HG02623 (cell line): ENCODE results near the gene CALCOCO1.
A peak's percentile ranks its signal among the peaks of the same experiment; 100 is the strongest.
"Not testable (repeated sequence)": the region's sequence is repeated elsewhere in the genome, so short reads cannot be mapped to it uniquely, and the experiment has no call there.

ENCODE experiments used
- ATAC-seq: cut with Tn5 transposase; IDR thresholded peaks from one replicate; pipeline ENCODE4 v1.9.1; 2021; ENCODE audit warnings: moderate library complexity; ENCODE audit not compliant: unreplicated experiment

Gene CALCOCO1

DNA sequence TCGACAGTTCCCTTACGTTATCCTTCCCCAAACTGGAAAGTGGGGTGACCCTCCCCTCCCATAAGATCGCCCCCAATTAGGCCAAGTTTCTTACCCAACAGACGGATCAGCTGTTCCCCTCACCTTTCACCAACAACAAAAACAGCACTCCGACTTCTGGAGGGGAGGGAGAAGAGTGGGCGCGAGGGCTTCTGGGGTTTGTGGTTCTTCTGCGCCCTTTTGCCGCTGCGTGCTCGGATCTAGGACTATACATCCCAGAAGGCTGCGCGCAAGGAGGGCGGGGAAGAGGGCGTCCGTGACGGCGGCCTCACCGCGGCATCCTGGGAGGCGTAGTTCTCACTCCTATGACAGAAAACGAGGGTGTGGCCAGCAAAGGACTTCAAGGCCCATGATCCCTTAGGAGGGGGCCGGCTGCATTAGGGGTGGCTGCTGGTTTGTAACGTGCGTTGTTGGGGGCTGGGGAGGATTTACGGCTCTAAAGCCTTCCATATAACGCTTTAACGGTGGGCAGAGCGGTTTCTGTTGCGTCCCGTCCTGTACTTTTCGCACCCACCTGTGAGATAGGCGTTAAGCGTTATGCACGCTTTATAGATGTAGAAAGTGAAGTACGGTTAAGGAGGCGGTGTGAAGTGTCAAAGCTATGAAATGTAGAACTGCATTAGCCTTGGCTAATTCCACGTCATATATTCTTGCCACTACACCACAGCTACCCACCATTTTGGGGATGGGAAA is at the start of gene CALCOCO1:
CALCOCO1 (minus strand) TSS at position 143 of the 732 bp plus-strand sequence. CDS start 2,210 bp downstream, outside the sequence.
- peak; percentile 99 for ATAC-seq

DNA sequence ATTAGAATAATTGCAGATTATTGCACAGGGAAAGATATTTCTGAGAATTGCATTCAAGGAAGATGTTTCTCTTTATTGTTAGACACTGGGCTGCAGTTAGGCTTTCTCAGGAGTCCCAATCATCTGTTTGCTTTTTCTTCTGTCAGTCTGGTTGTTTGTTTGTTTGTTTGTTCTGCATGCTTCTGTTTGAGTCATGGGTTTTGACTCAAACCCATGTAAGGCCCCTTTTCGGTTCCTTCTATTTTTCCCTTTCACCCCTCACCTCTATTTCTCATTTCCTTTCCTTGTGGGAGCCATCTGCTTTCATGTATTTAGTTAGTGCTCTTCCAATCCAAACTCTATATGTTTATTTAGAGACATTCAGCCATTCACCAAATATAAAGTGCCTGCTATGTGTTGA is 49.6 kb upstream of the CALCOCO1 start:
- no peak for ATAC-seq

DNA sequence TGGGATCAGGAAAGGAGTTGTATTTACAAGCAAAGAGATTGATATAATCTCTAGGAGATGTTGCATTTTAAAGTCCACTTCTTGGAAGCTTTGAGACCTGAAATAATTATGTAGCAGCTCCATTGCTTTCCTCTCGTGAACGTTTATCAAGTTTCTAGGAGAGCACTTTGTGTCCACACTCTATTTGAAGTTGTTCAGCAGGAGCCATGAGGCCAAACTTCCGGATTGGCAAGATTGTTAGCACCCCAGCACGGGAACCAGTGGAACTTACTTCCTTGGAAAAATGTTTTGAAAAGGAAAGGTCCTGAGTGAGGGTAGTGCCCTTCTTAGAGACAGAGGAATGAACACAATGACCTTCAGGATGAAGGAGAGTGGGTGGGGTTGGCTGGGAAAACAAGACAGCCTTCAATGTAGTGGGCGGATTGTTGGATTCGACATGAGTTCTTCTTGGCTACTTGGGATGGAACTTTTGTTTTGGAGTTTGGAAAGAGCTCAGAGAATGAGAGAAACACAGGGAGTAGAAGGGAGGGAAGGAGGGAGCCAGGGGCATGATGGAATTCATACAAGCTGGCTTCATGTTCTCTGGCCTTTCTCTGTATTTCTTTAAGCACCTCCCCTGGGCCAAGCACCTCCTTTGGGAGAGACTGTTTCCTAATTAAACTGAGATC is 48.4 kb upstream of the CALCOCO1 start:
- ATAC-seq, result no peak

- no peak for ATAC-seq
Measured at GRCh38 chr12:53770281-53770680, 43.0 kb upstream of the CALCOCO1 start.

DNA sequence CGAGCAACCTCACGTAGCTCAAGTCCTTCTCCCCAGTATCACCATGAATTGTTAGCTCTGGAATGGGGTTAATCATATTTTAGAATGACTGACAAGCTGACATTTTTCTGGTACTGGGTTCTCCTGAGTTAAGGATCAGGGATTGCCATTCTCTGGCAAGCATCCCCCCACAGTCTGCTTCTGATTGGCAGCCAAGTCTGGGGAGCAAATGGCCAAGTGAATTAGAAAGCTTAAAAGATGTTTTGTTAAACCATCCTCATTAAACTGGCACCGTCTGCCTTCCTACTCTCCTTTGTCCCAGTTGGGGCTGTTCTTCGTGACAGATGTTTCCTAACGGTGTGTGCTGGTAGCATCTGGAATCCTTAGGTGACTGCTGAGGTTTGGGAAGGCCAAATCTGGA is 41.7 kb upstream of the CALCOCO1 start:
- ATAC-seq, result no peak

- no peak for ATAC-seq
Measured at GRCh38 chr12:53766881-53767280, 39.6 kb upstream of the CALCOCO1 start.

- ATAC-seq, result no peak
Measured at GRCh38 chr12:53765891-53766290, 38.6 kb upstream of the CALCOCO1 start.

DNA sequence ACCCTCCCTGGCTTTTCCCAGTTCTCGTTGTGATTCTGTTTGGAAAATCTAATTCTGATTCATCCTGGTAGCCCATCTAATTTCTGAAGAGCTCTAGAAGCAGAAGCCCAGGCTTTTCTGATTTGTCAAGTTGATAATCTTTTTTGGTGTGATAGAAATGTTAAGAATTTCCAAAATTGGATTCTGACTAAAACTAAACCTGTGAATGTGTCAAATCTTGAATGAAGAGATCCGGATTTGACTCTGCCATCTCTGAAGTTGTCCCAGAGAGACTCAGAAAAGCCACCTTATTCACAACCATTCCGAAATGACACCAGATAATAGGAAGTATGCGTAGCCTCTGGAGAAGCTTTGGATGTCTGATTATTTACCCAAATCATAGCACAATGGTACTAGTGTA is 37.4 kb upstream of the CALCOCO1 start:
- ATAC-seq, result no peak

DNA sequence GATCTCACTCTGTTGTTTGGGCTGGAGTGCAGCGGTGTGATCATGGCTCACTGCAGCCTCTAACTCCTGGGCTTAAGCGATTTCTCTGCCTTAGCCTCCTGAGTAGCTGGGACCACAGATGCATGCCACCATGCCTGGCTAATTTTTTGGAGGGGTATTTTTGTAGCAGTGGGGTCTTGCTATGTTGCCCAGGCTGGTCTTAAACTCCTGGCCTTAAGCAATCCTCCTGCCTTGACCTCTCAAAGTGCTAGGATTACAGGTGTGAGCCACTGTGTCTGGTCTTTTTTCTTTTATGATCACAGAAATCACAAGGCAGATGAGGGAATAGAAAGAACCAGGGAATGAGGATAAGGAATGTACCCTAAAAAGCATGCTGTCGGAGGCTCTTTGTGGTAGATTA is 35.5 kb upstream of the CALCOCO1 start:
- ATAC-seq, result not testable (repeated sequence)

DNA sequence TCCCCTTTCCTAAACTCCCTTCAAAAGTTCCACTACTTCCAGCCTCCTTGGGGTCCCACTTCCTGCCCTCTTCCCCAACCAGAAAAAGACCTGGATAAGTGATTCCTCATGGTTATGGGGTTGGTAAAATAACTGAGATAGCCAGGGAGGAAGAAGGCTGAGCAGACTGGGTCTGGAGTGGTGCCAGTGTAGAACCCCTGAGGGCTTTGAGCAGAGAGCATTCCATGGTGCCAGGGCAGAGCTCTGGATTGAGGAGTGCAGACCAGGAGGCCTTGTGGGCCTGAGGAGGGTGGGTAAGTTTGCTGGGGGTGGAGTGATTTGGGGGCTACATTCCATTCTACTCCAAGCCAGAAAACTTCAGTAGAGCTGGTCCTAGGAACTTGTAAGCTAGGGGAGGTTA is 34.1 kb upstream of the CALCOCO1 start:
- ATAC-seq, result no peak

- ATAC-seq, result no peak
Measured at GRCh38 chr12:53759261-53759660, 32.0 kb upstream of the CALCOCO1 start.

GRCh38 chr12:53758730-53759103 is 31.5 kb upstream of the CALCOCO1 start:
- ATAC-seq, result no peak

GRCh38 chr12:53758081-53758729 is 31.0 kb upstream of the CALCOCO1 start:
- no peak for ATAC-seq

- ATAC-seq, result peak; percentile 61
Measured at GRCh38 chr12:53757101-53757770, 30.0 kb upstream of the CALCOCO1 start.

DNA sequence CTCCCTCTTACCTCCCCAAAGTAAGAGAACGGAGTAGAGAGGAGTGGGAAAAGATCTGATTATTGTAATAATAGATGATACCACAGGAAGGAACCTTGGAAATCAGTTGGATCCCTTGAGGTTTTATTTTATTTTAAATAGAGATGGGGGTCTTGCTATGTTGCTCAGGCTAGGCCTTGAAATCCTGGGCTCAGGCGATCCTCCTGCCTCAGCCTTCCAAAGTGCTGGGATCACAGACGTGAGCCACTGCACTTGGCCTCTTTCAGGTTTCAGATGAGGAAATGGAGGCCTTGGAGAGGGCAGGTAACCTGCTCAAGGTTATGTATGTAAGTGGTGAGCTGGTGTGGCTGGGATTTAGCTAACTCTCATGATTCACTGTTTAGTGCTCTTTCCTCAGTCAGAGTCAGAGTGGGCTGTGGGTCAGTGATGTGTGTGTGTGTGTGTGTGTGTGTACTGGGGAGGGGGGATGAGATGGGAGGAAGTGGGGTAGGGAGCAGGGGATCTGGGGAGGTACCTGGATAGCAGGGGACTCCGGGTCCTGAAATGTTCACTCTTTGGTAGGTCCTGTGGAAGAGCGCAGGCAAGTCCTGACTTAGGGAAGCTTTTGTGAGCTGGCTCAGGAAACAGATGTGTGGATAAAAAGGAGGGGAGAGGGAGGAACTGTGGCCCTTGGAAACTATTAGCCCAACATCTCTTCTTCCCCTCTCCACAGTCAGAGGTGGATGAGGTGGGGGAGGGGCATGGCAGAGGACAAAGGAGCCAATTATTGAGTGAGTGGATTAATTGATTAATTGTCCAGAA is 29.2 kb upstream of the CALCOCO1 start:
- no peak for ATAC-seq

DNA sequence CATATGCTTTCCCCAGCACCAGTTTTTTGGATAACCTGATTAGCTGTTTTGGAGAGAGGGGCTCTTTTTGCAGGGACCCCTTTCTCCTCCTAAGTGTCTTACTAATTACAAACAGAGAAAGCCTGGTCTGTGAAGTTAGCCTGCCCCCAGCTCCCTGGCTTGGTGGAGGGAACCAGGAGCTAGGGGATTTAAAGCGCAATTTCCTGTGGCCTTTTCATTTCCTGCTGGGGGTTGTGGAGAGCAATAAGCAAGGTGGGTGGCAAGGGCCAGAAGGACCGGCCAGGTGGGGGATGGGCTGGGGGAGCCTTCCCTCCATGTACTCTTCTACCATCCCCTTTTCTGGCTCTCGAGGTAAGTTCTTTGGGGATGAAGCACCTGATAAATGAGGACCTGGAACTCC is 28.6 kb upstream of the CALCOCO1 start:
- ATAC-seq, result no peak

- ATAC-seq, result no peak
Measured at GRCh38 chr12:53755451-53755891, 28.2 kb upstream of the CALCOCO1 start.

DNA sequence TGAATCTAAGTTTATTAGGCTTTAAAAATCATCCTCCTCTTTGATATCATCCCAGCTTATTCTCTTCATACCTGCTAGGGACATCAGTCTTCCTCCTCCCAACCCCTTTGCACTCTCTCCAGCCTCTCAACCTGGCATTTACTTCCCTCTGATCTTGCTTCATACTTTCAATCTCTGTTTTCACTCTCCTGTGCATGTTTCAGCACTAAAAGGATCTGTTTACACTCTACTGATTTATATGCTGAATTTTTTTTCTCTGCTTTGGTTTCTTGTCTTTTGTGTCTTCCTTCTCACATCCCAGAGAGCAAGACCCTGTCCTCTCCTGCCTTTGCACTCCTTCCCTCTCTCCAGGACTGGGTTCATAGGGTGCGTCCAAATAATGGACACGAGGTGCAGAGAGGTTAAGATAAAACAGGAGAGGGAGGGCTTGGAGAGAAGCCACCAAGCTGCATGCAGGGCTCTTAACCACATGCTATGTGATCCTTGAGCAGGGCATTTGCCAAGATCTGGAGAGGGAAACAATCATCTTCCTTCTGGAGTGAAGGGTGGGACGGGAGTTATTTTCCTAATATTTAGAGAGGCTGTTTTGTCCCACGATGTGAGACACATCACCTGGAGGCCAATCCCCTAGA is 27.5 kb upstream of the CALCOCO1 start:
- no peak for ATAC-seq

GRCh38 chr12:53754188-53754585 is 26.9 kb upstream of the CALCOCO1 start:
- ATAC-seq, result no peak

- no peak for ATAC-seq
Measured at GRCh38 chr12:53752621-53753020, 25.4 kb upstream of the CALCOCO1 start.
